ENCODE measurements around the gene PI3. TPM values are rescaled to one million over a fixed set of nuclear protein-coding genes. Genes with fewer than 3 reads are reported as not detected.

The PI3 gene
- polyA plus RNA-seq, 2 of the 4 experiments (the other 2 are of a cell fraction) = 0.18 to 0.35 TPM

GRCh38 chr20:45179166-45179565 lies 4.5 kb downstream of the PI3 start (continued):
- TF ChIP-seq PHF8 (IDR thresholded peaks at IDR 0.05; ENCODE audit: borderline replicate concordance, low read depth) (no peak), SMC3 (IDR thresholded peaks at IDR 0.05) (no peak), TP53 (CRISPR knock-in tag; IDR thresholded peaks at IDR 0.05) (no peak), EP300 (IDR thresholded peaks at IDR 0.05) (no peak), FOXS1 (CRISPR knock-in tag; IDR thresholded peaks at IDR 0.05) (no peak), CBX8 (IDR thresholded peaks at IDR 0.05) (no peak), HOXB13 (CRISPR knock-in tag; IDR thresholded peaks at IDR 0.05; ENCODE audit: low read depth) (no peak), FOSB (CRISPR knock-in tag; IDR thresholded peaks at IDR 0.05) (no peak), NR3C1 (IDR thresholded peaks at IDR 0.05) (no peak), RFX5 (IDR thresholded peaks at IDR 0.05) (no peak), NPAS2 (CRISPR knock-in tag; IDR thresholded peaks at IDR 0.05; ENCODE audit: borderline replicate concordance) (no peak), ZSCAN20 (CRISPR knock-in tag; IDR thresholded peaks at IDR 0.05) (no peak)
- TF ChIP-seq, protein P1, sequence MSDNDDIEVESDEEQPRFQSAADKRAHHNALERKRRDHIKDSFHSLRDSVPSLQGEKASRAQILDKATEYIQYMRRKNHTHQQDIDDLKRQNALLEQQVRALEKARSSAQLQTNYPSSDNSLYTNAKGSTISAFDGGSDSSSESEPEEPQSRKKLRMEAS (IDR thresholded peaks at IDR 0.05) = no peak

DNA sequence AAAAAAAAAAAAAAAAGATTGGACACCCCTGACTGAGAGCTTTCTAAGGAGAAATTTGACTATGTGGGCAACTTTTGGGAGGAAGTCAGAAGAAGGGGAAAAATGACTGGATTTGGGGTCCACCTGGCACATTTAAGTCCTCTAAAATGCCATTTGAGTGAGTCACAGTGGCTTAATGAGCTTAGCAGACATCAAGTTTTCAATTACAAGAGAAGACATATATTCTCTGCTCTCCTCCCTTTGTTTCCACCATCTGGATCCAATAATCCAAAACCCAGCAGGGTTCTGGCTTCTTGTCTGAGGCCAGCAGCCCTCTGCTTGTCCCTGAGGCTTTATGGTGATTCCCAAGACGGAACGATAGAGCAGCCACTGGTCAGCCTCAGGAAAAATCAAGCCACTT lies 6.9 kb downstream of the PI3 start:
- WGBS (ENCODE audit: missing lambda C conversion rate) = 93% methylated on average over 2 of the region's 2 CpGs
- TF ChIP-seq, protein P2, sequence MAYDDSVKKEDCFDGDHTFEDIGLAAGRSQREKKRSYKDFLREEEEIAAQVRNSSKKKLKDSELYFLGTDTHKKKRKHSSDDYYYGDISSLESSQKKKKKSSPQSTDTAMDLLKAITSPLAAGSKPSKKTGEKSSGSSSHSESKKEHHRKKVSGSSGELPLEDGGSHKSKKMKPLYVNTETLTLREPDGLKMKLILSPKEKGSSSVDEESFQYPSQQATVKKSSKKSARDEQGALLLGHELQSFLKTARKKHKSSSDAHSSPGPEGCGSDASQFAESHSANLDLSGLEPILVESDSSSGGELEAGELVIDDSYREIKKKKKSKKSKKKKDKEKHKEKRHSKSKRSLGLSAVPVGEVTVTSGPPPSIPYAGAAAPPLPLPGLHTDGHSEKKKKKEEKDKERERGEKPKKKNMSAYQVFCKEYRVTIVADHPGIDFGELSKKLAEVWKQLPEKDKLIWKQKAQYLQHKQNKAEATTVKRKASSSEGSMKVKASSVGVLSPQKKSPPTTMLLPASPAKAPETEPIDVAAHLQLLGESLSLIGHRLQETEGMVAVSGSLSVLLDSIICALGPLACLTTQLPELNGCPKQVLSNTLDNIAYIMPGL (CRISPR knock-in tag; IDR thresholded peaks at IDR 0.05; ENCODE audit: borderline replicate concordance) = no peak
- TF ChIP-seq SREBF2 (IDR thresholded peaks at IDR 0.05) = no peak
- no peak for TF ChIP-seq NPAS2 (CRISPR knock-in tag; IDR thresholded peaks at IDR 0.05; ENCODE audit: borderline replicate concordance)
- no peak for TF ChIP-seq ZSCAN20 (CRISPR knock-in tag; IDR thresholded peaks at IDR 0.05)
- TF ChIP-seq KDM5A (IDR thresholded peaks at IDR 0.05) = no peak
- no peak for TF ChIP-seq FOSB (CRISPR knock-in tag; IDR thresholded peaks at IDR 0.05)
- DNase-seq (ENCODE audit: low read depth in 1 of 2, low spot score in 1 of 2) = no peak

DNA sequence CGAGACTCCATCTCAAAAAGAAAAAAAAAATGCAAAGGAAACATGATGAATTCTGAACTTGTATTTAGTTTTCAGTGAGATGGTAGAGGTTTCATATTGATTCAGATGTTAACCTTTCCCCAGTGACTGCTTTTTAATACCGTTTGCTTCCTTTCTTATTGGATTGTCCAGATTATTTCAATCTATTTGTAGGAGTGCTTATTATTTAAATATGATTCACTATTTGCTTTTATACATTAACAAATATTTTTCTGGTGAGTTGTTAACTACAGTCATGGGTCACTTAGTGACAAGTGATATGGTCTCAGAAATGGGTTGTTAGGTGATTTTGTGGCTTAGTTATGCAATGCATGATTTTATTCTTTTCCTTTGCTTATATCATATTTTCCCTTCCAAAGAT lies 8.4 kb downstream of the PI3 start:
- TF ChIP-seq FOSL2 (IDR thresholded peaks at IDR 0.05) (no peak), FOSL2 (CRISPR knock-in tag; IDR thresholded peaks at IDR 0.05) (peak; percentile 22; the same call in 1 of the 2 replicates), ZFP36 (IDR thresholded peaks at IDR 0.05; ENCODE audit: borderline replicate concordance, partially characterized antibody) (no peak)
- H3K4me2 ChIP-seq = no peak overlapping the region
- ChIA-PET CTCF (interaction anchor here (1.0 kb wide), 1 partner anchor 108 kb away, joined by 4 read pairs; no protein-coding TSS in a partner anchor), POLR2A (no interaction called here)
- no peak for DNase-seq (ENCODE audit: low read depth in 1 of 2, low spot score in 1 of 2)
- H3K27ac ChIP-seq = no peak overlapping the region
- FAIRE-seq = peak; percentile 28
- no peaks in the 10 kb centered on the region for H3K9me3 ChIP-seq
- peaks cover 2% of the 10 kb centered on the region; the same call in 1 of the 3 replicates for H3K4me1 ChIP-seq
- WGBS (ENCODE audit: missing lambda C conversion rate) = 31% methylated on average over 2 of the region's 2 CpGs
- ATAC-seq = no peak
- H3K4me3 ChIP-seq = no peak overlapping the region

More for the DNA sequence above, 6.9 kb downstream of the PI3 start:
- POLR2A ChIA-PET = no interaction called here
- Histone ChIP-seq H3K4me2 (no peak overlapping the region), H3K9me3 (no peaks in the 10 kb centered on the region), H3K4me1 (peaks cover 2% of the 10 kb centered on the region; the same call in 1 of the 3 replicates), H3K27ac (no peak overlapping the region), H3K4me3 (no peak overlapping the region)
- CTCF ChIA-PET = interaction anchor here (0.6 to 1.9 kb wide), 3 partner anchors 15 to 138 kb away, joined by 3 to 4 read pairs (median 3); no protein-coding TSS in a partner anchor
- no peak for ATAC-seq
- no peak for FAIRE-seq

- WGBS (ENCODE audit: missing lambda C conversion rate) = 0% methylated on average over 2 of the region's 2 CpGs
These were observed 13.0 kb downstream of the PI3 start for GRCh38 chr20:45187693-45188092.

More at GRCh38 chr20:45187693-45188092, 13.0 kb downstream of the PI3 start:
- H3K4me1 ChIP-seq = peaks cover 2% of the 10 kb centered on the region; the same call in 1 of the 3 replicates
- FAIRE-seq (no peak), ATAC-seq (peak; percentile 76 to 87; a peak in 5 of 6 replicates), DNase-seq (ENCODE audit: low read depth in 1 of 2, low spot score in 1 of 2) (no peak)
- ChIA-PET CTCF (interaction anchor here (0.9 to 1.8 kb wide), 4 partner anchors 11 to 177 kb away, joined by 3 to 9 read pairs (median 4); no protein-coding TSS in a partner anchor), POLR2A (no interaction called here)
- no peak for TF ChIP-seq NFE2L2 (conservative IDR thresholded peaks at IDR 0.05; ENCODE audit: low read length)
- no peak for TF ChIP-seq EHMT2 (IDR thresholded peaks at IDR 0.05; ENCODE audit: low read depth)
- no peak for TF ChIP-seq HOXA7 (CRISPR knock-in tag; IDR thresholded peaks at IDR 0.05)
- TF ChIP-seq MAZ (IDR thresholded peaks at IDR 0.05; ENCODE audit: borderline replicate concordance, low read depth, low read length) = no peak
- no peak for TF ChIP-seq HEYL (CRISPR knock-in tag; IDR thresholded peaks at IDR 0.05)
- no peak for TF ChIP-seq EHF (CRISPR knock-in tag; IDR thresholded peaks at IDR 0.05)
- TF ChIP-seq CBX8 (IDR thresholded peaks at IDR 0.05) = no peak
- no peak overlapping the region for H3K4me3 ChIP-seq
- no peak overlapping the region for H3K27ac ChIP-seq
- H3K4me2 ChIP-seq = no peak overlapping the region
- no peaks in the 10 kb centered on the region for H3K9me3 ChIP-seq

All from A549 (cell line).